ENCODE measurements around the gene DCLK1.

Gene DCLK1

GRCh38 chr13:35859981-35860380 is 271.2 kb downstream of the DCLK1 start:
- no peak for DNase-seq (ENCODE audit: low read depth)

GRCh38 chr13:35858665-35859064 is 272.5 kb downstream of the DCLK1 start:
- peak; percentile 45 for DNase-seq (ENCODE audit: low read depth)

- DNase-seq (ENCODE audit: low read depth): peak; percentile 26
Measured at GRCh38 chr13:35857769-35858168, 273.4 kb downstream of the DCLK1 start.

- DNase-seq (ENCODE audit: low read depth): no peak
Measured at GRCh38 chr13:35856721-35857364, 274.3 kb downstream of the DCLK1 start.

GRCh38 chr13:35856084-35856483 is 275.1 kb downstream of the DCLK1 start:
- no peak for DNase-seq (ENCODE audit: low read depth)

- no peak for DNase-seq (ENCODE audit: low read depth)
Measured at GRCh38 chr13:35855531-35856019, 275.6 kb downstream of the DCLK1 start.

- no peak for DNase-seq (ENCODE audit: low read depth)
Measured at GRCh38 chr13:35854286-35854685, 276.9 kb downstream of the DCLK1 start.

- DNase-seq (ENCODE audit: low read depth): no peak
Measured at GRCh38 chr13:35851881-35852280, 279.3 kb downstream of the DCLK1 start.

GRCh38 chr13:35851356-35851755 is 279.8 kb downstream of the DCLK1 start:
- DNase-seq (ENCODE audit: low read depth): no peak

GRCh38 chr13:35850569-35850968 is 280.6 kb downstream of the DCLK1 start:
- DNase-seq (ENCODE audit: low read depth): no peak

- no peak for DNase-seq (ENCODE audit: low read depth)
Measured at GRCh38 chr13:35849256-35849644, 281.9 kb downstream of the DCLK1 start.

- peak; percentile 58 for DNase-seq (ENCODE audit: low read depth)
Measured at GRCh38 chr13:35848336-35849255, 282.6 kb downstream of the DCLK1 start.

GRCh38 chr13:35843272-35843671 is 287.9 kb downstream of the DCLK1 start:
- no peak for DNase-seq (ENCODE audit: low read depth)

GRCh38 chr13:35841060-35841521 is 290.1 kb downstream of the DCLK1 start:
- no peak for DNase-seq (ENCODE audit: low read depth)

GRCh38 chr13:35839806-35840205 is 291.4 kb downstream of the DCLK1 start:
- DNase-seq (ENCODE audit: low read depth): no peak

GRCh38 chr13:35838356-35838755 is 292.8 kb downstream of the DCLK1 start:
- DNase-seq (ENCODE audit: low read depth): peak; percentile 34

- no peak for DNase-seq (ENCODE audit: low read depth)
Measured at GRCh38 chr13:35836446-35836845, 294.7 kb downstream of the DCLK1 start.

- no peak for DNase-seq (ENCODE audit: low read depth)
Measured at GRCh38 chr13:35835989-35836388, 295.2 kb downstream of the DCLK1 start.

- no peak for DNase-seq (ENCODE audit: low read depth)
Measured at GRCh38 chr13:35833608-35834275, 297.4 kb downstream of the DCLK1 start.

GRCh38 chr13:35833031-35833430 is 298.2 kb downstream of the DCLK1 start:
- no peak for DNase-seq (ENCODE audit: low read depth)

- no peak for DNase-seq (ENCODE audit: low read depth)
Measured at GRCh38 chr13:35832551-35832950, 298.6 kb downstream of the DCLK1 start.

- no peak for DNase-seq (ENCODE audit: low read depth)
Measured at GRCh38 chr13:35830850-35831450, 300.2 kb downstream of the DCLK1 start.

All from fibroblast of gingiva (primary cell).